ENCODE measurements around the gene ISCA1. TPM values are rescaled to one million over a fixed set of nuclear protein-coding genes. Genes with fewer than 3 reads are reported as not detected.

ISCA1 gene
- total RNA-seq, 1 donor from 2014 or later = 20.6 TPM

DNA sequence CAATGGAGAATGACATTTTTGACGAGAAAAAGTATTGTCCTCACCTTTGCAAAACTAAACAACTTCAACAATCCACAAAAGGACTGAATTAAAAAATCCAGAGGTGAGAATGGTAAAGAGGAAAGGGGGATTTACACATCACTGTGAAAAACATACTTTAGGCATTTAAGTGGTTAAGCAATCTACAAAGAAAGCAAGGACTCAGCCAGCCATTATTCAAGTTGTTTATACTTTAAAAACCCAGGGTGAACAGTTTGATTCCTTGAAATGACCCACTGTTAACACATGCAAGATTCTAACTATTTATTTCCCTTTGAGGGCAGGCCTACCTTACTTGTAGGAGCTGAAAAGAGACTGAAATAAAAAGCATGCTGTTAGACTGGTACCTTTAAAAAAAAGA, 42.6 kb upstream of the ISCA1 start:
- intact Hi-C loops (cut with DNase I) = no loop called here
- peaks cover 66 to 90% of the 10 kb centered on the region in 2 donors for H3K36me3 ChIP-seq

DNA sequence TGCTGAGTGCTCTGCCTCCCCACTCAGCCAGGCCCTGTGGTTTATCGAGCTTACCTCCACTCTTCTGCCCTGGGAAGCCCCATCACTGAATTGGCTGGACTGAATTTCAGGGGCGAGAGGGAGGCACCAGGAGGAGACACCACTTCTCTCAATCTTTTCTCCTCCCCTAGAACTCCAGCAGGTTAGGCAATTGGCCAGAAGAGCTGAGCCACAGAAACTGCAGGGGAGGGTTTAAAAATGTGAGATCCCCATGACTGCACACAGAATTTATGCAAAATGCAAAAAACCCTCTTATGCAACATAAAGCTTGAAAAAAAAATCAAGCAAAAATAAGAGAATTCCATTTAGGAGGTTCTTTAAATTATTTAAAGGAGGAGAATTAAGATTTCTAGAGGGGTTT, 42.0 kb upstream of the ISCA1 start:
- DNase-seq (ENCODE audit: low spot score in 2 of 2) = no peak
- Histone ChIP-seq H3K4me1 (no peaks in the 10 kb centered on the region), H3K36me3 (peaks cover 70 to 95% of the 10 kb centered on the region in 2 donors), H3K9me3 (no peaks in the 10 kb centered on the region), H3K27me3 (no peaks in the 10 kb centered on the region), H3K27ac (no peak overlapping the region), H3K4me3 (no peak overlapping the region)
- TF ChIP-seq, protein P1, sequence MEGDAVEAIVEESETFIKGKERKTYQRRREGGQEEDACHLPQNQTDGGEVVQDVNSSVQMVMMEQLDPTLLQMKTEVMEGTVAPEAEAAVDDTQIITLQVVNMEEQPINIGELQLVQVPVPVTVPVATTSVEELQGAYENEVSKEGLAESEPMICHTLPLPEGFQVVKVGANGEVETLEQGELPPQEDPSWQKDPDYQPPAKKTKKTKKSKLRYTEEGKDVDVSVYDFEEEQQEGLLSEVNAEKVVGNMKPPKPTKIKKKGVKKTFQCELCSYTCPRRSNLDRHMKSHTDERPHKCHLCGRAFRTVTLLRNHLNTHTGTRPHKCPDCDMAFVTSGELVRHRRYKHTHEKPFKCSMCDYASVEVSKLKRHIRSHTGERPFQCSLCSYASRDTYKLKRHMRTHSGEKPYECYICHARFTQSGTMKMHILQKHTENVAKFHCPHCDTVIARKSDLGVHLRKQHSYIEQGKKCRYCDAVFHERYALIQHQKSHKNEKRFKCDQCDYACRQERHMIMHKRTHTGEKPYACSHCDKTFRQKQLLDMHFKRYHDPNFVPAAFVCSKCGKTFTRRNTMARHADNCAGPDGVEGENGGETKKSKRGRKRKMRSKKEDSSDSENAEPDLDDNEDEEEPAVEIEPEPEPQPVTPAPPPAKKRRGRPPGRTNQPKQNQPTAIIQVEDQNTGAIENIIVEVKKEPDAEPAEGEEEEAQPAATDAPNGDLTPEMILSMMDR (IDR thresholded peaks at IDR 0.05) = no peak
- intact Hi-C loops (cut with DNase I) = no loop called here

More for the DNA sequence above, 42.6 kb upstream of the ISCA1 start:
- no peaks in the 10 kb centered on the region for H3K27me3 ChIP-seq
- TF ChIP-seq, protein P1 (IDR thresholded peaks at IDR 0.05) = no peak
- H3K4me1 ChIP-seq = no peaks in the 10 kb centered on the region
- H3K27ac ChIP-seq = no peak overlapping the region
- H3K9me3 ChIP-seq = no peaks in the 10 kb centered on the region
- no peak for DNase-seq (ENCODE audit: low spot score in 2 of 2)
- H3K4me3 ChIP-seq = no peak overlapping the region

DNA sequence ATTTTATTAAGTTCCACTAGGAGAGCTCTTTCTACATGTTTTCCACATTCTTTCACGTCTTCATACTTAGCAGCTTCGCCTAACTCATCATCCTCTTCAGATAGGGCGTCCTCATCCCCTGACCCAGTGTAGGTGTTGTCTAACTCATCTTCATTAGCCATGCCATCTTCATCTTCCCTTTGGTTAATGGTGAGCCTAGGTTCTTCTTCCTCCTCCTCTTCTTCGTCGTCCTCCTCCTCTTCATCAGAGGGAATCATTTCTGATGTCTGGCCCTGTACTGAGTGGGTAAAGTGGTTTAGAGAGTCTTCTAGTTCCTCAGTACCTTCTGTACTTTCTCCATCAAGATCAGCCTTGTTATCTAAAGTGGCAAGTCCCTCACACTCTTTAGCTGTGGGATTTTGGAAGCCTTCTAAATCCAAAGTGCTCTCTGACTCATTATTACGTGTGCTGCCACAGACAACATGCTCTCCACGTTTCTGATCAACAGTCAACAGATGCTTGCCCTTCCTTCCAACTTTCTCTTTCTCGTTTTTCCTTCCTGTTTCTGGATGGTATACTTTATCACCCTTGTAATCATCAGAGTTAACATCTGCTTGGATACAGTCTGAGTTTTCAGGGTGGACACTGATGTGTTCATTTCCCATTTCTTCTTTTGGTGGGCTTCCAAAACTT, 40.8 kb upstream of the ISCA1 start:
- TF ChIP-seq, protein P1 (IDR thresholded peaks at IDR 0.05) = no peak
- intact Hi-C loops (cut with DNase I) = no loop called here
- no peaks in the 10 kb centered on the region for H3K9me3 ChIP-seq
- H3K27ac ChIP-seq = no peak overlapping the region
- no peak for DNase-seq (ENCODE audit: low spot score in 2 of 2)
- peaks cover 81 to 97% of the 10 kb centered on the region in 2 donors for H3K36me3 ChIP-seq
- H3K27me3 ChIP-seq = no peaks in the 10 kb centered on the region
- no peak overlapping the region for H3K4me3 ChIP-seq
- no peaks in the 10 kb centered on the region for H3K4me1 ChIP-seq

DNA sequence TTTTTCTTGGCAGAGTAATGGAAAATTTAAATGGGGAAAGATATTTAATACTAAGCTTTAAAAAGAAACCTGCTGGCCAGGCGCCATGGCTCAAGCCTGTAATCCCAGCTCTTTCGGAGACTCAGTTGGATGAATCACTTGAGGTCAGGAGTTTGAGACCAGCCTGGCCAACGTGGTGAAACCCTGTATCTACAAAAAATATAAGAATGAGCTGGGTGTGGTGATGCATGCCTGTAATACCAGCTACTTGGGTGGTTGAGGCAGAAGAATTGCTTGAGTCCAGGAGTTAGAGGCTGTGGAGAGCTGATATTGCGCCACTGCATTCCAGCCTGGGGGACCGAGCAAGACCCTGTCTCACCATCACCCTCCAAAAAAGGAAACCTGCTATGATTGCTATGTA, 39.0 kb upstream of the ISCA1 start:
- Histone ChIP-seq H3K27me3 (no peaks in the 10 kb centered on the region), H3K4me1 (no peaks in the 10 kb centered on the region), H3K36me3 (peaks cover 73 to 96% of the 10 kb centered on the region in 2 donors), H3K27ac (no peak overlapping the region), H3K4me3 (no peak overlapping the region), H3K9me3 (no peaks in the 10 kb centered on the region)
- intact Hi-C loops (cut with DNase I) = no loop called here
- DNase-seq (ENCODE audit: low spot score in 2 of 2) = no peak
- TF ChIP-seq, protein P1 (IDR thresholded peaks at IDR 0.05) = no peak

DNA sequence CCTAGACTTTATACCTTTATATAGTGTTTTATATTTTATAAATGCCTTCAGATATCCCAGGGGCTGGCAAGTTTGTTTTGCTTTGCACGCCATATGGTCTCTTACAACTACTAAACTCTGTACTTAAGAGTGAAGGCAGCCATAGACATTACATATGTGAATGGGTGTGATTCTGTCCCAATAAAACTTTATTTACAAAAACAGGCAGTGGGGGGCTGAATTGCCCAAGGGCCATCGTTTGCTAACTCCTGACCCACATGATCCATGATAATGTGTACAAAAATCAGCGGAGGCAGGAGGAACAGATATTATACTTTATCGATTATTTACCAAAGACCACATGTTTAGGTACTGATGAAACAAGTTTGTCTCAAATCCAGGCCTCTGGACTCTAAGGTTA, 35.8 kb upstream of the ISCA1 start:
- Histone ChIP-seq H3K4me3 (no peak overlapping the region), H3K4me1 (no peaks in the 10 kb centered on the region), H3K27me3 (no peaks in the 10 kb centered on the region), H3K36me3 (peaks cover 60 to 74% of the 10 kb centered on the region in 2 donors), H3K27ac (no peak overlapping the region), H3K9me3 (no peaks in the 10 kb centered on the region)
- DNase-seq (ENCODE audit: low spot score in 2 of 2) = no peak
- intact Hi-C loops (cut with DNase I) = no loop called here
- TF ChIP-seq, protein P1 (IDR thresholded peaks at IDR 0.05) = no peak

All from ascending aorta (tissue), 2 donors.